B cell (primary cell): Measurements from ENCODE around the gene CASS4. TPM values are rescaled to one million over a fixed set of nuclear protein-coding genes. Genes with fewer than 3 reads are reported as not detected.

Experiments used
- ATAC-seq: fragments of 200-7000 bp; cut with Tn5 transposase; one replicate; pipeline ENCODE4 v1.10.0; 2021; ENCODE audit warnings: low read depth, mild to moderate bottlenecking, moderate number of reproducible peaks, moderate library complexity
- CTCF ChIA-PET: fragments of 350-600 bp; sonication (Branson Sonifier 250); formaldehyde crosslinking; loops from one replicate; lab custom pipeline; 2021; ENCODE audit warnings: antibody characterized with exemption, inconsistent platforms; lab: Charles Lee
- POLR2A ChIA-PET: fragments of 350-600 bp; sonication (Branson Sonifier 250); formaldehyde crosslinking; loops from one replicate; lab custom pipeline; 2021; ENCODE audit warnings: antibody characterized with exemption; lab: Charles Lee
- DNase-seq: peaks from one replicate; pipeline ENCODE4 v3.0.0; 2013
- H2AFZ ChIP-seq: 2 replicates; pipeline ENCODE4 v1.6.1; 2012; ENCODE audit warnings: mild to moderate bottlenecking, low read depth, low read length; ENCODE audit not compliant: insufficient read depth, poor library complexity, severe bottlenecking
- H3K27ac ChIP-seq, 2 donors: 1 replicate in 1 of 2; 2 replicates in 1 of 2; pipeline ENCODE4 v1.5.1; 2012 to 2013; ENCODE audit warnings: low read length in 2 of 2, mild to moderate bottlenecking in 2 of 2, moderate library complexity in 1 of 2
- H3K27me3 ChIP-seq, 4 experiments: fragments of 200-600 bp in 1 of 4; sonication (generic) in 1 of 4; replicated peaks in 1 of 4; 1 replicate in 2 of 4; 2 replicates in 2 of 4; pipeline versions ENCODE4 v1.6.1 to v1.7.0; 2013 to 2016; ENCODE audit warnings: low read length in 3 of 4, mild to moderate bottlenecking in 2 of 4, mixed read lengths in 1 of 4, moderate library complexity in 1 of 4; ENCODE audit not compliant: insufficient read depth in 4 of 4, control insufficient read depth in 3 of 4; ENCODE audit errors: control extremely low read depth in 1 of 4
- H3K36me3 ChIP-seq, 2 experiments: replicated peaks in 1 of 2; 1 replicate in 1 of 2; 2 replicates in 1 of 2; pipeline versions ENCODE4 v1.6.1 to v1.7.1; 2013; ENCODE audit warnings: low read length in 1 of 2; ENCODE audit not compliant: insufficient read depth in 2 of 2, control insufficient read depth in 1 of 2; ENCODE audit errors: control extremely low read depth in 1 of 2, extremely low read depth in 1 of 2
- H3K4me1 ChIP-seq, 2 donors: fragments of 200-600 bp in 1 of 2; sonication (generic) in 1 of 2; 1 replicate in 1 of 2; 2 replicates in 1 of 2; pipeline versions ENCODE4 v1.5.1 to v1.6.1; 2013 to 2017; ENCODE audit warnings: low read length in 2 of 2; ENCODE audit not compliant: control insufficient read depth in 2 of 2, insufficient read depth in 2 of 2
- H3K4me2 ChIP-seq: replicated peaks from 2 replicates; pipeline ENCODE3; 2012; ENCODE audit warnings: mild to moderate bottlenecking, low read depth, low read length; ENCODE audit not compliant: poor library complexity, severe bottlenecking
- H3K4me3 ChIP-seq, 5 experiments: fragments of 200-600 bp in 1 of 5; sonication (generic) in 1 of 5; 1 replicate in 3 of 5; 2 replicates in 2 of 5; pipeline versions ENCODE4 v1.5.1 to v1.7.0; 2011 to 2016; ENCODE audit warnings: low read length in 4 of 5, mild to moderate bottlenecking in 4 of 5, low read depth in 2 of 5, control low read depth in 1 of 5, moderate library complexity in 1 of 5; ENCODE audit not compliant: insufficient read depth in 1 of 5; ENCODE audit errors: control extremely low read depth in 1 of 5, extremely low read depth in 1 of 5
- H3K79me2 ChIP-seq: fragments of 200-600 bp; sonication (generic); one replicate; pipeline ENCODE4 v1.6.0; 2016; ENCODE audit warnings: low read length; ENCODE audit not compliant: control insufficient read depth, insufficient read depth
- H3K9ac ChIP-seq: fragments of 200-600 bp; sonication (generic); 2 replicates; pipeline ENCODE4 v1.6.1; 2017; ENCODE audit warnings: mild to moderate bottlenecking, low read length, moderate library complexity
- H3K9me3 ChIP-seq, 3 donors: one replicate each; pipeline versions ENCODE4 v1.6.1 to v1.7.1; 2013; ENCODE audit warnings: low read length in 2 of 3; ENCODE audit not compliant: control insufficient read depth in 2 of 3, insufficient read depth in 1 of 3; ENCODE audit errors: control extremely low read depth in 1 of 3
- H4K20me1 ChIP-seq: 2 replicates; pipeline ENCODE4 v1.6.0; 2012; ENCODE audit warnings: mild to moderate bottlenecking, low read length; ENCODE audit not compliant: insufficient read depth, control insufficient read depth, poor library complexity, severe bottlenecking
- H3K27ac Mint-ChIP-seq: one replicate; pipeline ENCODE4 v1.8.0; 2021; ENCODE audit warnings: mixed read lengths
- H3K27me3 Mint-ChIP-seq: one replicate; pipeline ENCODE4 v1.8.0; 2021; ENCODE audit warnings: mixed read lengths
- H3K4me1 Mint-ChIP-seq: one replicate; pipeline ENCODE4 v1.8.0; 2021; ENCODE audit warnings: mixed read lengths
- H3K4me3 Mint-ChIP-seq: one replicate; pipeline ENCODE4 v1.8.0; 2021; ENCODE audit warnings: mixed read lengths
- H3K9me3 Mint-ChIP-seq: one replicate; pipeline ENCODE4 v1.8.0; 2022; ENCODE audit warnings: mixed read lengths; ENCODE audit not compliant: insufficient read depth
- CTCF ChIP-seq: fragments of 200-600 bp; IDR thresholded peaks from one replicate; pipeline ENCODE4 v1.8.0; 2022; ENCODE audit warnings: antibody characterized with exemption, mild to moderate bottlenecking
- EZH2 ChIP-seq: IDR thresholded peaks from 2 replicates; pipeline ENCODE4 v1.6.1; 2012; ENCODE audit warnings: borderline replicate concordance, low read depth, mild to moderate bottlenecking, moderate library complexity, low read length; ENCODE audit not compliant: insufficient read depth, poor library complexity, severe bottlenecking
- WGBS: methylation state at CpG from one replicate; pipeline ENCODE4 v1.1.5; 2013; ENCODE audit warnings: missing lambda C conversion rate; ENCODE audit not compliant: insufficient coverage; 5-methylcytosine and 5-hydroxymethylcytosine counted together
- intact Hi-C: fragments of 100-400 bp; cut with micrococcal nuclease; formaldehyde crosslinking; loops from one replicate; pipeline ENCODE4 v1.10.0; 2022
- polyA plus RNA-seq: library from polyadenylated mRNA; depleted of rRNA; stranded (reverse); fragments of >200 nt; gene quantifications from 2 replicates; pipeline ENCODE4 v1.2.3, GENCODE V29; 2012
- total RNA-seq, 2 donors: library from RNA; stranded (reverse); fragments of 120-200 nt in 1 of 2; gene quantifications; 1 replicate in 1 of 2; 2 replicates in 1 of 2; pipeline versions ENCODE4 v1.2.3 to v1.2.4, GENCODE V29; 2013 to 2022

The CASS4 gene
- total and polyA plus RNA-seq, 2 donors (not counting 1 experiment from before 2014, with no cell fraction given), result 0.42 to 0.45 TPM

GRCh38 chr20:56445130-56445529 is 33.1 kb downstream of the CASS4 start:
- ChIA-PET CTCF (no interaction called here), POLR2A (no interaction called here)
- H3K9ac ChIP-seq, result no peak overlapping the region
- DNase-seq (no peak), ATAC-seq (no peak)
- Mint-ChIP-seq H3K27ac (no peak overlapping the region), H3K4me1 (peaks cover 14% of the 10 kb centered on the region), H3K27me3 (no peaks in the 10 kb centered on the region), H3K9me3 (no peaks in the 10 kb centered on the region), H3K4me3 (no peak overlapping the region)
- H3K27ac ChIP-seq, result no peak overlapping the region
- no peaks in the 10 kb centered on the region for H3K27me3 ChIP-seq
- H3K4me3 ChIP-seq, result no peak overlapping the region
- no peaks in the 10 kb centered on the region for H4K20me1 ChIP-seq
- no peak overlapping the region for H3K4me2 ChIP-seq
- no peak overlapping the region for H2AFZ ChIP-seq
- H3K36me3 ChIP-seq, result no peaks in the 10 kb centered on the region
- WGBS, result 96% methylated on average over 3 of the region's 3 CpGs
- TF ChIP-seq EZH2 (no peak), CTCF (no peak)
- peaks cover 0 to 3% (median 0%) of the 10 kb centered on the region in 3 donors for H3K9me3 ChIP-seq
- no peaks in the 10 kb centered on the region for H3K79me2 ChIP-seq
- peaks cover 6 to 7% of the 10 kb centered on the region in 2 donors for H3K4me1 ChIP-seq
- intact Hi-C loops, result no loop called here

- H3K9me3 Mint-ChIP-seq, result no peaks in the 10 kb centered on the region
Observed at GRCh38 chr20:56445540-56445939, 33.5 kb downstream of the CASS4 start.

More at GRCh38 chr20:56445540-56445939, 33.5 kb downstream of the CASS4 start:
- no peaks in the 10 kb centered on the region for H3K79me2 ChIP-seq
- ChIA-PET CTCF (no interaction called here), POLR2A (no interaction called here)
- H3K4me1 ChIP-seq, result peaks cover 2 to 3% of the 10 kb centered on the region in 2 donors
- no peak overlapping the region for H3K4me3 Mint-ChIP-seq
- ATAC-seq (no peak), DNase-seq (no peak)
- H3K27ac Mint-ChIP-seq, result no peak overlapping the region
- TF ChIP-seq CTCF, result no peak
- TF ChIP-seq EZH2, result no peak
- H2AFZ ChIP-seq, result no peak overlapping the region
- no peaks in the 10 kb centered on the region for H3K36me3 ChIP-seq
- no peaks in the 10 kb centered on the region for H3K27me3 ChIP-seq
- no peaks in the 10 kb centered on the region for H4K20me1 ChIP-seq
- no peak overlapping the region for H3K27ac ChIP-seq
- H3K9me3 ChIP-seq, result peaks cover 0 to 3% (median 0%) of the 10 kb centered on the region in 3 donors
- 98% methylated on average over 16 of the region's 16 CpGs for WGBS
- peaks cover 10% of the 10 kb centered on the region for H3K4me1 Mint-ChIP-seq
- intact Hi-C loops, result no loop called here
- no peak overlapping the region for H3K9ac ChIP-seq
- no peak overlapping the region for H3K4me3 ChIP-seq
- no peak overlapping the region for H3K4me2 ChIP-seq
- H3K27me3 Mint-ChIP-seq, result no peaks in the 10 kb centered on the region
